HG03097 (cell line): Measurements from ENCODE around the gene SLC19A2.

Source experiments
- ATAC-seq: cut with Tn5 transposase; IDR thresholded peaks from one replicate; pipeline ENCODE4 v1.9.1; 2021; ENCODE audit not compliant: unreplicated experiment, low FRiP score

The SLC19A2 gene

DNA sequence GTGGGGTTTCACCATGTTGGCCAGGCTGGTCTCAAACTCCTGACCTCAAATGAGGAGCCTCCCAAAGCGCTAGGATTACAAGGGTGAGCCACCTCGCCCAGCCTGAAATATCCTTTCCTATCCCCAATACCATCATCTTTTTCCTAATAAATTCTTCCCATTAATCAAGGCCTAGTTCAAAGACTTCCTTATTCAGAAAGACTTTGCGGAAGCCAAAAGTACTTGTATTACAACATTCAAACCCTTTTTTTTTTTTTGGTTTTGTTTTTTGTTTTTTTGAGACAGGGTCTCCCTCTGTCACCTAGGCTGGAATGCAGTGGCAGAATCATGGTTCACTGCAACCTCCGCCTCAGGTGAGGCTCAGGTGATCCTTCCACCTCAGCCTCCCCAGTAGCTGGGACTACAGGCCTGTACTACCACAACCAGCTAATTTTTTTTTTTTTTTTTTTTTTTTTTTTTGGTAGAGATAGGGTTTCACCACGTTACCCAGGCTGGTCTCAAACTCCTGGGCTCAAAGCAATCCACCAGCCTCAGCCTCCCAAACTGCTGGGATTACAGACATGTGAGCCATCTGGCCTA lies 7.6 kb downstream of the SLC19A2 start:
- ATAC-seq, result no peak

DNA sequence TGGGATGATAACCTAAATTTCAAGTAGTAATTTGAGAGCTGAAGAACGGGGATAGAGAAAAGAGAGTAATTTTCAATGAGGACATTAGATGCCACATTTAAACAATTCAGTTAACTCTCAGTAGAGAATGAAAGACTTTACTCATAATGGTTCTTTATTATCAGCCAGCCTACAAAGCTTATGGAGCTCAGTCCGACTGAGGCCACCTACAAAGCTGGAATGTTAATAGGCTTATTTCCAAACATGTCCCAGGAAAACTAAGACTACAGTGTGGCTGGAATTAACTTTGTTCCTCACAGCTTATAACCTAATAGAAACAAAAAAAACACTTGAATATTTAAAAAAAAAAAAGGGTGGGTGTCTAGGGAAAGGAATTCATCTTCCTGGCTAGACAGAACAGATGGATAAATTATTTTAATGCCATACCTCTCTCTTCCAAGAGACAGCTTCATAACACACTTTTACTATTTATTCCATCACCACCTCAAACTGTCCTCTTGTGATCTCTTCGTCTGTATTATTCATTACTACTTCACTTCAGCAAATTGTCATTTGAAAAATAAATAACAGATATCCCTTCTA lies 9.8 kb downstream of the SLC19A2 start:
- ATAC-seq, result no peak

DNA sequence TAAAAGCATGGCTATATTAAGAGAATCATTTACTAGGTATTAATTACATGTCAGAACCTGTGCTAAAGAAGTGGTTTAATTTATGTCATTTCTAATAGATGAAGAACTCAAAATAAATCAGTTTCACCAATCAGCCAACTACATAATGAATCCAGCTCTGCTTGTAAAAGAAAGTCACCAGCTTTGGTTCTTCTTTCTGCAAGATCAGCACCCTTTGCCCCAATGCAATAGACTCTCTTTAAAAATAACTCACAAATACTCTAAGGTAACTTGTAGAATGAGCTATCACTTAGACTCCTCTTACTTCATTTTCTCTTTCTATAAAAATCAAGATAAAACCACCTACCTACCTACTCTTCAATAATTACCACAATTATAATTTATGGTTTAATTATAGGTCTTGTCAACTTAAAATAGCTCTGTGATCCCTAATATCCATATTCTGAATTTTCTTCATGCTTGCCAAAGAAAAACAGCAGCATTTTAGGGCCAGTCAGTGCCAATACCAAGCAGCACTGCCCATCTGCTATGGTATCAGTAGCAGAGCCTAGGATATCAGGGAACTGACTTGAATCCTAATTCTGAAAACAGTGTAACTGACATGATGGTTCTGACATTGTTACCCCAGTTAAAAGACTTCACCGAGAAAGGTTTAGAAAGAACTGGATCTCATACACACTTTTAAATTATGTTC lies 11.3 kb downstream of the SLC19A2 start:
- ATAC-seq, result no peak

DNA sequence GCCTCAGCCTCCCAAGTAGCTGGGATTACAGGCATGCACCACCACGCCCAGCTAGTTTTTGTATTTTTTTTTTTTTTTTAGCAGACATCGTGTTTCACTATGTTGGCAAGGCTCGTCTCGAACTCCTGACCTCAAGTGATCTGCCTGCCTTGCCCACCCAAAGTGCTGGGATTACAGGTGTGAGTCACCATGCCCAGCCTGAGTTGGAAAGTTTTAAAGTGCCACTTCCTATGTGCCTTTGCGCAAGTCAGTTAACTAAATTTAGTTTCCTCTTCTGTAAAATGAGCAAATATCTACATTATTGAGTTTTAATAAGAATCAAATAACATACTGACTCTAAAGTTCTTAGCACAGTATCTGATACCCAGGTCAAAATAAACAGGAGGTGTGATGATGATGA lies 12.4 kb downstream of the SLC19A2 start:
- ATAC-seq, result no peak

DNA sequence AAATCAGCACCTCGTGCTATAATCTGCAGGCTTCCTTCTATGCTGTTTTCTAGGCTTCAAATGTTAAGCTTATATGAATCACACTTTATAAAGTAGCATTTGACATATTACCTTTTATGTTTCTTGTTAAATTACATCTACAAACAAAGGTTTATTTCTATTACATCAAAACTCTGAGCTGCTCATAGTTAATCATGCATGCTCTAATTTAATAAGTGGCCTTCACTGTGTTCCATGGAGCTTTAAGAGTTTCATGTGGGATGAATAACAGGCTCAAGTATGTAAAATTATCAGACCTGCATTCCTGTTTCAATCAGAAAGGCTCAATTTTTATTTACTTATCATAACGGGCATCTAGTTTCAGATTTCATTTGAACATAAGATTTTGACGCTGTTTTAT lies 13.0 kb downstream of the SLC19A2 start:
- ATAC-seq, result no peak

DNA sequence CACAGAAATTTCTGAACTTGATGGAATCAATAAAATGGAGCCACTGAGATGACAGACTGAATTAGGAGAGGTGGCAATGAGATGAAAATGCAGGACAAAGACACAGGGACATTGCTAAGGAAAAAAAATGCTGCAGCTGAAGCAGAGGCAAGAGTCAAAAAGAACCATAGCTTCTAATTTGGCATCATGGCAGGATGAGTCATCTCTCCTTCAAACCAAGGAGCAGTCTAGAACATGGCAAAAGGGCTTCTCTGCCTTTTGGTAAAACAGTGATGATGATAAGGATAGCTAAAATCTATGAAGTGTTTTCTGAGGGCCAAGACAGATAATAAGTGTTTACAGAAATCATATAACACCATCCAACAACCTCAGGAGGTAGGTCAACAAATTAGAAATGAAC lies 16.8 kb downstream of the SLC19A2 start:
- ATAC-seq, result no peak

DNA sequence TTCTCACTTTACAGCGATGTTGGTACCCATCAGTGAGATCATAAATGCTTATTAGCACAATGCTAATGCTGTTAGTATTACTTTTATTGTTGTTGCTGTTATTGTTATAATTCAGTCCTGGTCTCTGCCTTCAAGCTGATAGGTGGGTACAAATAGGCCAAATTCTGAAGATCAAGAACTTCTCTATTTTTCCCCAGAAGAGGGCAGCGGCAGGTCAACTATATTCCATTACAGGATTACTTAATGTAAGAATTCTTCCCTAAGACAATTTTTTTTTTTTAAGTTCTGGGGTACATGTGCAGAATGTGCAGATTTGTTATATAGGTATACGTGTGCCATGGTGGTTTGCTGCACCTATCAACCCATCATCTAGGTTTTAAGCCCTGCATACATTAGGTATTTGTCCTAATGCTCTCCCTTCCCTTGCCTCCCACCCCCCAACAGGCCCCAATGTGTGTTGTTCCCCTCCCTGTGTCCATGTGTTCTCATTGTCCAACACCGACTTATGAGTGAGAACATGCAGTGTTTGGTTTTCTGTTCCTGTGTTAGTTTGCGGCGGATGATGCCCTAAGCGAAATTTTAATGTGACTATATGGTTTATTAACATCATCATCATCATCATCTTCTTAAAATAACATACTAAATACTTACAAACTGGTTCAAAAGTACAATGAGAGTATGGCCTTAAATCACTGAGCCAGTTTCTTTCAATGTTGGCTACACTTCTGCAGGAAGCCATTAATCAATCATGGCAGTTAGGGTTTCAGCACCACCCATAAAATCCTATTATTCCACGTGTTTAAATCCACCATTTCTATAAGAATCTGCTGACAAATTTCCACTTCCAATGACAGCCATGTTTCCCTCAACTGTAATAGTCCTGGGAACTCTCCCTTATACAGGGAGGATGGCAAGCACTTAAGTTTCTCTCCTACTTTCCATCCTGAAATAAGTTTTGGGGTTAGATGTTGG lies 19.2 kb downstream of the SLC19A2 start:
- no peak for ATAC-seq

DNA sequence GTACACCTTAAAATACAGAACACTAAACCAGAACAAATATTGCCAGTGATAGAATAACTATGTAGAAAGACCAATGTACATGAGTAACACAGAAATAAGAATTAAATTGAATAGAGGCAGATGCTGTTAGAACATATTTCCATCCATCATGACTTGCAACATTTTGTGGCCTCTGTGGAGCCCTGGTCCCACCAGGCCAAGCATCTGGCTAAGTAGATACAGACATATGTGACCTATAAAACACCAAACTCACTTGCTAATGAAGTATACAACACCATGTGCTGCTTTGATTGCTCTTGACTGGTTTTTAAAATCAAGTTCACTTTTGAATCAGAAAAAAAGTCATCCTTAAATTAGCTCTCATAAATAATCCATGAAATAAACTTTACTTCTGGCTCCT lies 20.5 kb downstream of the SLC19A2 start:
- no peak for ATAC-seq

DNA sequence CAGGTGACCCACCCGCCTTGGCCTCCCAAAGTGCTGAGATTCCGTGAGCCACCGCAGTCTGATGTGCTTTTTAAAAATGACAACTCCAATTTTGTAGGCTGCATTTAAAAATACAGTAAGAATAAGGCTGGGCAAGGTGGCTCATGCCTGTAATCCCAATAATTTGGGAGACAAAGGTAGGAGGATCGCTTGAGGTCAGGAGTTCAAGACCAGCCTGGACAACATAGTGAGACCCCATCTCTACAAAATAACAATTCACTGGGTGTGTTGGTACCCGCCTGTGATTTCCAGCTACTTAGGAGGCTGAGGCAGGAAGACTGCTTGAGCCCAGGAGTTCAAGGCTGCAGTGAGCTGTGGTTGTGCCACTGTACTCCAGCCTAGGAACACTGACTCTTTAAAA lies 23.4 kb downstream of the SLC19A2 start:
- no peak for ATAC-seq

DNA sequence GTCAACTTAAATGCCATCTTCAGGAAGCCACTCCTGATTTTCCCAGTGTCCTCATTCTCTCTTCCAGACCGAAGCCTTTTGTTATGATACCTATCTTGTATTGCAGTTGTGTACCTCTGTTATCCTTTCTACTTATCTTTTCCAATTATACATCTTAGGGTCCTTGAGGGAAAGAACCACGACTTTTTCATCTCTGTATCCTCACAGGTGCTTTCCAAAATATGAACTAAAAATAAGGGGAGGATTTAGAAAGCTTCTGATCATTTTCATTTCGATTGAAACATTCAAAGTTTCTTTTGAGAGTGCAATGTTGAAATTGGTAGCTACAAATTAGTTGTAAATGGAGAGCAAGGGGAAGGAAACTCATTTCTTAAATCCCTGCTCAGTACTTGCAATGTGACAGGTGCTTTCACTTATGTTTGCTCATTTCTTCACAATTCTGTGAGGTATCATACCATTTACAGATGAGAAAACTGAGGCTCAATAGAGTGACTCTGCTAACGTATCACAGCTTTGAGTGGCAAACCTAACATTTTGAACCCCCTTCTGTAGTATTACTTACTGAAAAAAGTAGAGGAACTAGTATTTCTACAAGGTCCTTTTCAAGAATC lies 24.2 kb downstream of the SLC19A2 start:
- ATAC-seq, result no peak

DNA sequence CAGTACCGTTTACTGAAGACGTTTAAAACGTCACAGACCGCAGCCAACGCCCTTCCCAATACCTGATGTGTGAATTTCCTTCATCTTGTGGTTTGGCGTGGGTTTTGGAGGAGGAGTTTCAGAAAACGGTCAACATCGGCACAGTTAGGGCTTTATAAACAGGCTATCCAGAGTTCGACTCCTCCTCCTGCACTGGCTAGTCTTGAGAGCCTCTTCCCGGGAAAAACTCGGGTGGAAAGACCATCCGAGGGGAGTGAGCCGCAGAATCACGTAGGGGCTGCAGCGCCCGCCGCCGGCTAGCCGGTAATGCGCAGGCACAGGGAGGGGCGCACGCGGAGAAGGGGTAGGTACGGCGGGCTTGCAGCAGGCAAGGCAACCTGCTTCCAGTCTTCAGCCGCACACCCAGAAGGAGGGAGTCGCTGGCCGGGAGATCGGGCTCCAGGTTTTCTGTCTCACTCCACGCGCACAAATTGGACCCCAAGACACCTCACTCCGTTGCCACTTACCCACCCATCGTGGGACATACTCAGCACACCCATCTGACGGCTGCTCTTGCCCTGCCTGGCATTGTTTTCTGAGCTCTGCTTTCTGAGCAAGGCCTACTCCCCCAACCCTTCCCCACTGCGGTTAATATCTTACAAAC lies 25.4 kb downstream of the SLC19A2 start:
- ATAC-seq, result no peak

DNA sequence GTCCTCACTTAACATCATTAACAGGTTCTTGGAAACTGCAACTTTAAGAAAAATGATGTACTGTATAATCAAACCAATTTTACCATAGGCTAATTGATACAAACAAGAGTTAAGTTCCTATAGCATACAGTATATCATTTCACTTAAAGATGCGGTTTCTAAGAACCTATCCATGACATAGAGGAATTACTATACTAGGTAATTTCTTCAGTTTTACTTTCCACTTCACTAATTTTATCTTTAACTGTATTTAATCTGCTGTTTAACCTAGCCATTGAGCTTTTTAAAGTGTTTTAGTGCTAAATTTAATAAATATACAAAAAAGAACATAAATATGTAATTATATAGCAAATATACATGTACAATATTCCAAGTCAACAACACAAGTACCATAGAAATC lies 28.3 kb downstream of the SLC19A2 start:
- ATAC-seq, result no peak

DNA sequence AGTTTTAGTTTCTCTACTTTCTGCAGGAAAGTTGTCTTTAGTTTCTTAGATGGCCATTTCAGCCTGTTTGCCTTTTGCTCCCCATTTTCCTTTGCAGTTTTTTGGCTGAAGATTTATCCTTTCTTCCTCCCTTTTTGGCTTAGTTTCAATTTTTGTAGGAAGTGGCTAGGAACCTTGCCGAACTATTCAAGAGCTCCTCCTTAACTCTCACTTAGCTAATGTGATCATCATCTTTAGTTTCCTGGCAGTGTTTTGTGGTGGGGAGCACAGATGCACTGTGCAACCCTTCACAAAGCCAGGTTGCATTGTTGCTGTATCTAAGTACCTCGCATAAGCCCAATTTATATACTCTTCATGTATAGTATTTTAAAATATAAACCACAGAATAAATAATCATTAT lies 29.7 kb downstream of the SLC19A2 start:
- ATAC-seq, result no peak

DNA sequence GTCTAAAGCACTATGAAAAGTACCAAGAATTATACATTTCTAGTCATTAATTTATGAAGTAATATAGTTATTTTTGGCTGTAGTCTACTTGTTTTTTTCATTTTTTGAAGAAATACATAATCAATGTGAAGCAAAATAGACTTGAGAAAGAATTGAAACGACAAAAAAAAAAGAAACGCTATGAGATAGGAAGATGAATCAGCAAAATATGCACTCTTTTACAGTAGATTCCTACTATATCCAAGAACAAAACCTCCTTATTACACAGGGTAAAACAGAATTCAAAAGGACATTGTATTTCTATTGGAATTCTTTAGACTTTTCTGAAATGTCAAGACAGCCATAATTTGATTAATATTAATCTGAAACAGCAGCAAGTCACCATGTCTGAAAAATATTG lies 32.8 kb downstream of the SLC19A2 start:
- no peak for ATAC-seq

DNA sequence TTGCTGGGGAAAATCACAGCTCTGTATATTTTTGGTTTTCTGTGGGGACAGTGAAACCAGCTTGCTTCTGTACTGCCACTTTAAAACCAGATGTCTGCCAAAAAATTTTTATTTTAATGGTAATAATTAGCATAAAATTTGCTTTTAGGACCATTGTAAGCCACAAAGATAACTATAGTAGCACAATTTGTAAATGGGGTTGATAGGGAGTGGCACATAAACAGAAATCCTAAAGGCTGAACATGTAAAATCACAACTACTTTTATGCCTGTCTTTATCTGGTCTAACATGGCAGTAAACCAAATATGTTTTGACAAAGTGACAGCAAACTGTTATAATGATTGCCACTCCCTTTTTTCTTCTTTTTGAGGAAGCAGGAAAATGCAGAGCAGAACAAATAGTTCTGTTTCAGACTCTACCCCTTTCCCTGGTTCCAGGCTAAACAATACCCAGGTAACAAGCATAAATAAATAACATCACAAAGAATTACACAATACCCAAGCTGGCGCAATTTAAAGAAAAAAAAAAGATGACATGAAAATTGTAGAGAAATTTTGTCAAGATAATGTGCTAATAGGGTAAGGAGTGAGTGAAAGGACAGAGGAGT lies 34.4 kb downstream of the SLC19A2 start:
- ATAC-seq, result no peak

DNA sequence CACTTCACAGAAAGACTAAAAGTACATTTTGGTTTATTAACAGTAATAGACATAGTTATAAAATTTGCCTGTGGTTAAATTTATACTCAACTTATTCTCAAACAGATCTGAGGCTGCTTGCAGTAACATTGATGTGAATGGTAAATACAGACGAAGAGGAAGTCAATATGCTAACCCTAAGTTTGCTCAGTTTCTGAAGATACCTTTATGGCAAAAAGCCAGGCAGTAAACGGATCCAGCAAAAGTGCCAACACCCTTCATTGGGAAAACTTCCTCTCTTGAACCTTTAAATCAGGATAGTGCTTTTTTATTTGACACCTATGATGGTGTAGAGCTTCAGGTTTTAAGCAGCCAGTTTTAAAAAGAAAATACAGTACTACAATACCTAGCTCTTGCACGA lies 41.8 kb downstream of the SLC19A2 start:
- no peak for ATAC-seq

DNA sequence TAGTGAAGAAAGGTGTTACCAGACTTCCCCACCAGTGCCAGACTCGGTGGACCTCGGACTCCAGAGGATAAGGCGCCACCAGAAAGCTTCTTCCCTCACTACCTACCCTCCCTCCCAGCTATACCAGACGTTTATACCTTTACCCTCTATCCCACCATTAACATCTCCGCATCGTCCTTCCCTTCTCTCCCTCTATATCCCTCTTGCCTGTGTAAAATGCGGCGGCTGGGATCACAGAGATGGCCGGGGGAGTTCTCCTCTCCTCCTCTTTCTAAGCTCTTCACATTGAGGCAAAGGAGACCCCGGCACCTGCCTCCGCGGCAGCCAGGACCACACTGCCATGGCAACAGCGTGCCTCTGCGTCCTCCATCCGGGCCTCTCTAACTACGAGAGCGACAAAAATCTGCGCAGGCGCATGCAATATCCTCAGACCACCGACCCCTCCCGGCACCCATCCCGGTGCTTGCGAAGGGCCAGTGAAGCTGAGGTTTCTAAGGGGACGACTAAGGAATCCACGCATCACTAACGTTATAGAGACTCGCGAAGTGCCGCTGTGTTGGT lies 58.6 kb downstream of the SLC19A2 start, which contains the start of gene CCDC181:
TSS of gene CCDC181 (minus strand) at position 394 of the 561 bp plus-strand sequence. CDS start 2,547 bp downstream, outside the sequence.
- ATAC-seq, result no peak

DNA sequence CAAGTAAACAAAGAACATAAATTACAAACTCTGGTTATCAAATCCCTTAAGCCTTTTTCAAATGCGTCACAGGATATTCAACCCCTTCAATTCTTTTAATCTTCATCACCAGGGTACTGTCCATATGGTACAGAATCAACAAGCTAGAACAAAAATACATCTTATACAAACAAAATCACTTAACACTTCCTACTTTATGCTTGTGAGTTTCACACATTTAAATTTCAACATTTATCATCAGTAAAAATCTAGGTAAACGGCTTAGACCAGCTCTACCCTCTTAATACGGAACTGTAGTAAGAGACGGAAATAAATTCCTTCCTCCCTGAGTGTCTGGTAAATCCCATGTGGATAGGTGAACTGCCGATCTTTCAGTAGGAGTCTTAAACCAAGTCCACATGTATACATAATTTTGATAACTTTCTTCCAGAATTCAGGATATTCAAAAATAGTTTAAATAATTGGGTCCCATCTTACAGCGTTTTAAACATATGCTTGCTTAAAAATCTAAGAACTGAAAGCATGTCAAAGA lies 59.5 kb downstream of the SLC19A2 start:
- no peak for ATAC-seq

DNA sequence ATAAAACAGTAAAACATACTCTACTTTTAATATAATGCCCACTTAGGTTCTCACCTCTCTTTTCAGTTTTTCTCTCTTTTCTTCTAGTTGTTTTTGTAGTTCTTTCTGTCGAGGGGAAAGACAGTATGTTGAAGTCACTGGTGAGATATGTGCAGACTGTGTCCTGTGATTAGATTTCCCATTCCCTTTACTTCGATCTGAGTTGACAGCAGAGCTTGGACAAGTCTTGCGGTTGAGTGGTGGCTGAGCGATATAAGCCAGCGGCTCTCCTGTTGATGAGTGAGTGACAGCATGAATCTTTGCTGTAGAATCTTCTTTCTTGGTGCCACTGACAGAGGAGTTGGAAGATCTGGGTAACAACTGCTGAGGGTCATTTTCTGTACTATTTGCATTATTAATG lies 64.4 kb downstream of the SLC19A2 start:
- no peak for ATAC-seq
